ENCODE results near the gene HDAC7. TPM values are rescaled to one million over a fixed set of nuclear protein-coding genes. Genes with fewer than 3 reads are reported as not detected.

Gene HDAC7
- total and polyA plus RNA-seq, 2 of the 13 experiments (the other 11 are each of a cell fraction or from before 2014, with no cell fraction given), result 4.6 to 10.8 TPM

GRCh38 chr12:47758834-47759690 lies 60.6 kb downstream of the HDAC7 start, which contains the start of gene RAPGEF3 (continued):
- TF ChIP-seq ZNF142 (CRISPR knock-in tag; IDR thresholded peaks at IDR 0.05) (no peak), SATB2 (CRISPR knock-in tag; IDR thresholded peaks at IDR 0.05) (no peak), HNRNPH1 (optimal IDR thresholded peaks at IDR 0.05; ENCODE audit: low read depth, low read length) (no peak), ZNF276 (CRISPR knock-in tag; IDR thresholded peaks at IDR 0.05; ENCODE audit: low read depth) (no peak), ZNF354B (CRISPR knock-in tag; IDR thresholded peaks at IDR 0.05) (no peak), ISX (CRISPR knock-in tag; conservative IDR thresholded peaks at IDR 0.05) (no peak), ZNF121 (CRISPR knock-in tag; IDR thresholded peaks at IDR 0.05) (no peak), SMARCC2 (IDR thresholded peaks at IDR 0.05) (no peak), JUND (CRISPR knock-in tag; IDR thresholded peaks at IDR 0.05) (no peak), GATA4 (IDR thresholded peaks at IDR 0.05; ENCODE audit: borderline replicate concordance, low read depth) (no peak), ZZZ3 (CRISPR knock-in tag; IDR thresholded peaks at IDR 0.05; ENCODE audit: borderline replicate concordance) (no peak), SMC3 (IDR thresholded peaks at IDR 0.05; ENCODE audit: low read length) (no peak), ZNF766 (CRISPR knock-in tag; IDR thresholded peaks at IDR 0.05; ENCODE audit: borderline replicate concordance) (no peak), TRIM22 (IDR thresholded peaks at IDR 0.05) (no peak), ZNF180 (CRISPR knock-in tag; IDR thresholded peaks at IDR 0.05; ENCODE audit: borderline replicate concordance, low read depth) (no peak), SALL1 (CRISPR knock-in tag; IDR thresholded peaks at IDR 0.05) (peak; percentile 51; the same call in 1 of the 2 replicates), HNF4A (CRISPR knock-in tag; IDR thresholded peaks at IDR 0.05) (no peak), TBL1XR1 (IDR thresholded peaks at IDR 0.05; ENCODE audit: borderline replicate concordance, low read length, partially characterized antibody) (no peak), ZNF605 (CRISPR knock-in tag; IDR thresholded peaks at IDR 0.05) (no peak)

Data from HepG2 (cell line).